NCI-H2227 (cell line): ENCODE measurements around the gene NWD2.

Experiments used
- DNase-seq: peaks from one replicate; lab custom pipeline; 2025; ENCODE audit not compliant: unreplicated experiment; lab: John Stamatoyannopoulos, UW

NWD2 gene

GRCh38 chr4:37438564-37439279 lies 194.2 kb downstream of the NWD2 start:
- DNase-seq, result no peak

GRCh38 chr4:37439809-37440474 lies 195.4 kb downstream of the NWD2 start:
- DNase-seq, result no peak

- DNase-seq, result no peak
Measured at GRCh38 chr4:37440501-37440900, 196.0 kb downstream of the NWD2 start.

DNA sequence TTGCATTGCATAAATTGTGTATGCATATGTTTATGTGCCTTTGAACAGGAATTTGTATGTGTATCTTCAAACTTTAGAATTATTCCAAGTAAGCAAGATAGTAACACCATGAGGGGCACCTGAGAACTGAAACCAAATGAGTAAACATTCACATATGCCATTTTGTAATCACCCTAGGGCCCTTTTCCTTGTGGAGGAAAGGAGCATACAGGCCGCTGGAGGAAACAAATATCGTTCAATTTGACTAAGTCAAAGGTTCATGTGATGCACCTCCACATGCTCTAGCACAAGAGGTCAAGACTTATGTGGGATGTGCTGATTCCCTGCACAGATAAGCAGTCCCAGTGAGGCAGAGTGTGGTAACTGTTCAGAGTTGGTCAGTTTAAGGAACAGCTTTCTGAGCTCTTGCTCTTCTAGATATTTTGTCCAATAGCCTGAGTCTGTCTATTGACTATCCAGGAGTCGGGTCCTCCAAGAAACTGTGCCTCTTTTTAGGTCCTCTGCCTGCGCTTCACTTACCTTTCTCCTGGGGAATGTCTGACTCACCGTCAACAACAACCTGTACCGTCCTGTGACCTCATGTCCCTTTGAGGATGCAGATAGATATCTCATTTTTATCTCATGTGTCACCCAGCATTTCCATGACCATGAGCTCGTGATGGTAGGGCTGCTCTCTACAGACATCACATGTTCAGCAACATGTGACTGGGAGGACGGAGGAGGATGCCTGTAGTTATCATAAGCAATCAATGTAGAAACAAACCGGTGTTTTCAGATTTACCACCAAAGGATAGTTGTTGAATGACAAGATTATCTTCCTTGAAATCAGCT lies 196.9 kb downstream of the NWD2 start:
- DNase-seq, result no peak

- no peak for DNase-seq
Measured at GRCh38 chr4:37442062-37442323, 197.4 kb downstream of the NWD2 start.

DNA sequence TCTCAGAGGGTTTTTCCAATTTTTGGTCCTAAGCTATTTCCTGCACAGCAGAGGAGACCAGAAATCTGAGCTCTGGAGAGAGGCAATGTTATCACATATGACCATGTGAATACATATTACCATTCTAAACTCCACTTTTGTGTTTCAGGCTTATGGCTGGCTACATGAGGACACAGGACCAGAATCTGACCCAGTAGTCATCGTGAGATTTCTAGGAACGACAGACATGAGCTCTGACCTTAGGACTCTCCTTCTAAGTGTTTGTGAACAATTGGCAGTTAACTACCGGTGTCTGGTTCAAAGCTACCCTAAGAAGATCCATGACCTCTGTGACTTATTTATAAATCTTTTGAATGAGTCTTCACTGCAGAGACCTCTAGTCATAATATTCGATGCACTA lies 198.6 kb downstream of the NWD2 start:
- DNase-seq, result no peak

- no peak for DNase-seq
Measured at GRCh38 chr4:37445023-37445422, 200.5 kb downstream of the NWD2 start.

- DNase-seq, result no peak
Measured at GRCh38 chr4:37446016-37446415, 201.5 kb downstream of the NWD2 start.

- DNase-seq, result no peak
Measured at GRCh38 chr4:37447886-37448285, 203.3 kb downstream of the NWD2 start.

DNA sequence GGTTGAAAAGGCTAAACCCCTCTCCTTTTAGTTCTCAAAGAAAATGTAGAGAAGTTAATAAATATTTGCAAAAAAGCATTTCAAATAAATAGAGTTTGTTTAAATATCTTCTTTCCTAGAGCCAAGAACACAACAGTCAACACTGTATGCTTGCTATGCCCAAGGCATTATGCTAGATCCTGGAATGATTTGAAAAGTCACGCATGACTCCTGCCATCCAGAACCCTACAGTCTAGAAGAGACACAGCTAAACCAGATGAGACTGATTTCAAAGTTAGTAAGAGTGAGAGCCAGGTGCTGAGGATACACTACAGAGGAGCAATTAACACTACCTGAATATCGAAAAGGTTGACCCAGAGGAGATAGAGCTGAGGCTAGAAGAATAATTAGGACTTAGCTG lies 205.8 kb downstream of the NWD2 start:
- DNase-seq, result no peak

DNA sequence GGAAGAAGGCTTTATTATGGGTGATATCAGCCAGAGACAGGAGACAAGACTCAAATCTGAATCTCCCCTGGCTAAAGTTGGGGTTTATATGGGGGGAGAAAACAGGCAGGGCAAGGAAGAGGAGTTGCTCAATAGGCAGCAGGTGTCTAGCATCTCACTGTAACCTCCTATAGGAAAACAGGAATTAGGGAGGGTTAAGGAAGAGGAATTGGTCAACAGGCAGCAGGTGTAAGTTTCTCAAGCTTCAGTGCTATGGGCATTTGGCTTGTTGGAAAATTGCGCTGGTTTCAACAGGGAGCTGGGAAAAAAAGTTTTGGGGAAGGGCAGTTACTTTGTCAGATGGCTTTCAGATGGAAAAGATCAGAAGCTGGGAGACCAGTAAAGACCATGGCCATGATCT lies 206.4 kb downstream of the NWD2 start:
- DNase-seq, result no peak

DNA sequence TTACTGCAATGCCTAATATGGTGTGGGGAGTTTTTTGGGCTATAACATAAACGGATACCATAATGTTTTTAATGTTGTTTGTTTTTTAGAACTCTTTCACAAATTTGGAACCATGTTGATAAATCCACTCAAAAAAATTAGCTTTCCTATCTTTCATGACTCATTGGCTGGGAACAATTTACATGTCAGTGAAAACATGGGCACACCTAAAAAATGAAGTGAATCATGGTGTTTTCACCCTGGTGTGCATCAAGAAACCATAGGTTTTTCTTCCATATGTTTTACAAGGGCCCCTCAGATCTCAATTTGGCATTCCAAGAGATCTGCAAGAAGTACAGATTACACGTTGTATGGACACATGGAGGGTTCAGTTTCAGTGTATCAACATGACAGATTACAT lies 207.1 kb downstream of the NWD2 start:
- no peak for DNase-seq

GRCh38 chr4:37452952-37453280 lies 208.4 kb downstream of the NWD2 start:
- peak; percentile 32 for DNase-seq

- peak; percentile 38 for DNase-seq
Measured at GRCh38 chr4:37453281-37453998, 208.9 kb downstream of the NWD2 start.

DNA sequence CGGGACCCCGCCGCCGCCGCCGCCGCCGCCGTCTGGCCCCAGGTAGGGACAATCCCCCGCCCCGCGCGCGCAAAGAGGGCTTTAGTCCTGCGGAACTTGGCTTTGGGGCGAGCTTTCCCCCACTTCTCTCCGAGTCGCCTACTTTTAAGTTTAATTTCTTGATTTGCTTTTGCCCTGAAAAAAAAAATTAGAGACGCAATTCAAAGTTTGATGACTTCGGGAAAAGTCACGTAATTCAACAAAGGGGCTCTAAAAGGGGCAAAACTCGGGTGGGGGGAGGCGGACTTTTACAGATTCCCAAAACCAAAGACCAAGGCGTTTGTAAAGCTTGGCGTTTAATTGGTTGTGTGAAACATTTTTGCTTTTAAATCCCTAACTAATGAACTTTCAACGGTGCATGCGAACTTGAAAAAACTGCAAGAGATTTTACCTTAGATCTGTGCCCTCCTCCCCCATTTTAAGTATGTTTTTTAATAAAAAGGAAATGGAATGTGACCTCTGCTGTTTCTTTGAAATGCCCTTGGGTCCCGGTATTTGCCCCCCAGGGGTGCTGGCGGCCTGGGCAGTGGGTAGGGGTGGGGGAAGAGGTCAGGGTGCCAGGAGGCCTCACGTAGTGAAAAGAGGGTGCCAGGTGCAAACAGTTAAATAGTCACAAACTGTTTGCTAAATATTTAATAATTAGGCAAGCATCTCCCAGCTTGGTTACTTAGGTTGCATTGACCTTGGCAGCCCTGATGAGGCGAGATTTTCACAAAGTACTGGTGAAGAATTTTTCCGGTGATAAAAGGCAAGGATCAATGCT lies 209.7 kb downstream of the NWD2 start:
- DNase-seq, result no peak

DNA sequence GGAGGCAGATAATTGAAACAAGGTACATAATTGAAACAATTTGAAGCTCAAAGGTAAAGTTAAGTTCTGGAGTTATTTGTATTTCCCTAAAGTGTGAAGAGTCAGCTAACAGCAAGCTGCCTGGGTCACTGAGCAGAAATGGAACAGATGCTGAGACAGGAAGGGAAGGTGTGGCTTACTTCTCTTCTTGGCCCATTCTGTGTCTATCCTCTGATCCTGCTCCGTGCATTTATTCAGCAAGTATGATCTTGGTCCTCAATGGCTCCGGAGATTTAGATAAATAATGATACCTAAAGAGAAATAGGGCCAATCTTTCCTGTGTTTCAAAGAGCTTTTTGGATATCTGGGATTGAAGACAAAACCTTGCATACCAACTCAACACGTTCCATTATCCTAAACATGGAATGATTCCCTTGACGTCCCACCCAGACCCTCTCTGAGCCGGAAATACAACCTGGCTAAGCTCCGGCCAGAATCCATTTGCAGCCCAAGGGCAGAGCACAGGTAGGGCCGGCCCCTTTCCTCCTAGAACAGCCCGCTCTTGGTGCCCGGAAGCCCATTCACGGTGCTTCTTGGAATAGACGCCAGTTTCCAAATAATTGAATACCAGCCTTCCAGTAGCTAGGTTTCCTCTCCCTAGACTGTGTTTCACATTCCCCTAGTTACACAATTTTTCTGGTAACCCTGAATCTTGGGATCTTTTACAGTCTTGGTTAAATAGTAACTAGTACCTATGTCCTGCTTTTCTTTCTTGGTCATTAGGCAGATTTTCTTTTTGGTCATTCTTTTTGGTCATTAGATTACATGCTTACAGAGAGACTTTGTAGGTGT lies 211.0 kb downstream of the NWD2 start:
- no peak for DNase-seq

GRCh38 chr4:37461801-37462200 lies 217.3 kb downstream of the NWD2 start:
- DNase-seq, result no peak

DNA sequence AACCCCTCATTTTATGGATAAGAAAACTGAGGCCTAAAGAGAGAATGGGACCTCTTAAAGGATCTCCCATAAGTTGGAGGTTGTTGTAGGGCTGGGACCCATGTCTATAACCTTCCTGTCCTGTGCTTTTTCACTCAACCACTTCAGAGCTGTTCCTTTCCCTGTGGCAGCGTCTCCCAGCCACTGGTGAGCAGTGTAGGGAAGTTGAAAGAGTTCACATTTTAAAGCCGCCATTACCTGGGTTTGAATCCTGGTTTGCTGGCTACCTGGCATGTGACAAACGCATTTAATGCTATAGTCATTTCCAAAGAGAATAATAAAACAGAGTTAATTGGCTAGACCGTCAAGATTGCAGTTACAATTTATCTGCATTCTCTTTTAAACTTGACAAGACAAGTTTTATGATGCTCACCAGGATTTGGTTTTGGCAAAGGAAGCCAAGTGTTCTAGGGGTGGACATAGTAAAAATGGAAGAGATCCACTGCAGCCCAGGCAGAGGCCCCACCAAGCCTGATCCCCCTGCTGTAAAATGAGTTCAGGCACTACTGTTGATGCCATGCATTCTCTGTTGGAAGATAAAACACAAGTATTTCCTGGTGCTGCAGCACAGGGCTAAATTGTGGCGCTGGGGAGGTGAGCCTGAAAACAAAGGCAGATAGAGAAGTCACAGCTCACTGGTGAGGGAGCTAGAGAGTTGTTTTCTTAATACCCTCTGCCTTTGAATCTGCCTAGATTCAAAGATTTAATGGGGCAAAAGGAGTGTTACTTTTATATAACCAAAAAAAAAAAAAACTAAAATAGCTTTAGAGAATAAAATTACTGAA lies 218.7 kb downstream of the NWD2 start:
- no peak for DNase-seq
